8988T (cell line): ENCODE results near the gene ZNF497.
"Not testable (repeated sequence)": the region's sequence is repeated elsewhere in the genome, so short reads cannot be mapped to it uniquely, and the experiment has no call there.

ENCODE experiments used
- DNase-seq: peaks from one replicate; pipeline ENCODE4 v3.0.0; 2011

Gene ZNF497

GRCh38 chr19:58366585-58367430 is 4.3 kb upstream of the ZNF497 start:
- no peak for DNase-seq

- DNase-seq: no peak
These were observed 1.6 kb upstream of the ZNF497 start for GRCh38 chr19:58364146-58364545.

GRCh38 chr19:58361900-58362271 is 665 bp downstream of the ZNF497 start:
- DNase-seq: peak; percentile 57

GRCh38 chr19:58357481-58358145 is 4.9 kb downstream of the ZNF497 start:
- no peak for DNase-seq

- DNase-seq: no peak
These were observed 5.6 kb downstream of the ZNF497 start for GRCh38 chr19:58356766-58357480.

GRCh38 chr19:58355908-58356765 is 6.4 kb downstream of the ZNF497 start:
- DNase-seq: no peak

- DNase-seq: no peak
These were observed 7.2 kb downstream of the ZNF497 start for GRCh38 chr19:58355215-58355796.

- no peak for DNase-seq
These were observed 8.0 kb downstream of the ZNF497 start for GRCh38 chr19:58354478-58355030.

GRCh38 chr19:58353717-58354477 is 8.7 kb downstream of the ZNF497 start:
- DNase-seq: no peak

GRCh38 chr19:58352760-58353671 is 9.5 kb downstream of the ZNF497 start, which contains the start of gene A1BG:
Gene A1BG, minus strand, starts transcription at chr19:58353492. Its CDS starts 55 bp downstream, at chr19:58353437.
- DNase-seq: no peak

- no peak for DNase-seq
These were observed 10.4 kb downstream of the ZNF497 start for GRCh38 chr19:58351990-58352755.

GRCh38 chr19:58351558-58351878 is 11.0 kb downstream of the ZNF497 start:
- no peak for DNase-seq

- DNase-seq: no peak
These were observed 11.5 kb downstream of the ZNF497 start for GRCh38 chr19:58350871-58351557.

- DNase-seq: no peak
These were observed 12.3 kb downstream of the ZNF497 start for GRCh38 chr19:58350001-58350861.

GRCh38 chr19:58349590-58349989 is 13.0 kb downstream of the ZNF497 start:
- no peak for DNase-seq

GRCh38 chr19:58348080-58348479 is 14.5 kb downstream of the ZNF497 start:
- not testable (repeated sequence) for DNase-seq
